ELR (cell line): Measurements from ENCODE around the gene FAM3A.
"Not testable (repeated sequence)": the region's sequence is repeated elsewhere in the genome, so short reads cannot be mapped to it uniquely, and the experiment has no call there.

Experiments used
- DNase-seq: peaks from one replicate; pipeline ENCODE4 v3.0.0-alpha.2; 2015; ENCODE audit warnings: low read depth

Gene FAM3A

GRCh38 chrX:154515966-154516655, at the start of gene FAM3A:
TSS of gene FAM3A (minus strand) at chrX:154516232. CDS start at chrX:154515772, 460 bp downstream.
- peak; percentile 86 for DNase-seq

- not testable (repeated sequence) for DNase-seq
Observed at GRCh38 chrX:154562295-154562694, 46.3 kb upstream of the FAM3A start.

- DNase-seq: not testable (repeated sequence)
Observed at GRCh38 chrX:154560326-154560725, 44.3 kb upstream of the FAM3A start.

DNA sequence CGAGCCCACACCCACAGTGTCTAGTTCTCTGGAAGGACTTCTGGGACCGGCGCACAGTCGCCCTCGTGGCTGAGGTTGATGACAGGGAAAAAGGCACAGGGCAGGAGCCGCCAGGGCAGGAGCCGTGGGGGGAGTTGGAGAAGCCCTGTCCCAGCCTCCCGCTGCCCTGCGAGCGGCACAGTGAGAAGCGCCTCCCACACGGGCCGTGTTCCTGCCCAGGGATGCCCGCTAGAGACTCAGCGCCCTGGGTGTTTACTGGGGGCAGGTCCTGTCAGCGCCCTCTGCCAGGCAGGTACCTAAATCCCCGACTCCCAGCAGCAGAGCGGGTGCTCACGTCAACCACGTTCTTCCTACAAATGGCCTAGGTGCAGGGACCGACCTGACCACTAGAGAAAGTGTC, 42.9 kb upstream of the FAM3A start:
- DNase-seq: not testable (repeated sequence)

DNA sequence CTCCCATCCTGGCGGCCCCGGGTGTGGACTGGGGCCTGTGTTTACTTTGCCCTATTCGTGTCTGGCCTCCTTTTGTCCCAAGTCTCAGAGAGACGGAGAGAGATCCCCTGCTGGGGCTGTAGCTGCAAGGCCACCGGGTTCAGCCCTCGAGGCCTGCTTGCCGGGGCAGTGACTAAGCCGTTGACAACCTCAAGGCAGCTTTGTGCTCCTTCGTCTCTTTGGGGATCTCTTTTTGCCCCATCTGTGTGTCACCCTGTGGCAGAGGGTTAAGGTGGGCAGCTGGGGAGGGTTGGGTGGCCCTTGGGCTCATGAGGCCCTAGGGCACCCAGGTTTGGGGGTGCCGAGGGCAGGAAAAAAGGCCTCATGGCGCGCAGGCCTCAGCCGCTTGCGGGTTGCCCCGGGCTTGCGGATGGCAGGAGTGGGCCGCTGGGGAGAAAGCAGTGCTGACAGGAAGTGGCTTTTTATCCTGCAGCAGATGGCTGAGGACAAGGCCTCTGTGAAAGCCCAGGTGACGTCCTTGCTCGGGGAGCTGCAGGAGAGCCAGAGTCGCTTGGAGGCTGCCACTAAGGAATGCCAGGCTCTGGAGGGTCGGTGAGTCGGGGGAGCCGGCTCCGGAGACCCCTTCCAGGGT, 42.1 kb upstream of the FAM3A start:
- DNase-seq: not testable (repeated sequence)

- not testable (repeated sequence) for DNase-seq
Observed at GRCh38 chrX:154552112-154552806, 36.2 kb upstream of the FAM3A start.

DNA sequence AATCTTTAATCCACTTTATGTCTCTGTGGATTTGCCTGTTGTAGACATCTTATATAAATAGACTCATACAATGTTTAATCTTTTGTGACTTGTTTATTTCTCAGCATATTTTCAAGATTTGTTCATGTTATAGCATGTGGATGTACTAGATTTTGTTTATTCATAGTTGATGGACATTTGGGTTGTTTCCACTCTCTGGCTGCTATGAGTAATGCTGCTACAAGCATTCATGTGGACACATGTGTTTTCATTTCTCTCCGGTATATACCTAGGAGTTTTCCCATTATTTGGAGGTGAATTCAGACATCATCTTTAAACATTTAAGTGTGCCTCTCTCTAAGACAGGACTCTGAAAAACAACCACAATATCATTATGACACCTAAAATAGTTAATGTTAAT, 33.7 kb upstream of the FAM3A start:
- peak; percentile 40 for DNase-seq

DNA sequence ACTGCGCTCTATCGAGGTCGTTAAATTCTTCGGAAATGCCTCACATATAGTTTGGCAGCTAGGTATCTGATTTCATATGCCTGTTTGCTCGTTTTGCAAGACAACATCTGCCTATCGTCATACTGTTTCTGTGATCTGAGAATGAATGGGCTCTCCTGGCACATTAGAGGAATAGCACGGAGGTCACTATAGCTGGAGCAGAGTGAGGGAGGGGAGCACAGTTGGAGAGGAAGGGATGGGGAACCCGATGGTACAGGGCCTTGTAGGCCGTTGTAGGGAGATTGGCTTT, 31.9 kb upstream of the FAM3A start:
- DNase-seq: no peak

DNA sequence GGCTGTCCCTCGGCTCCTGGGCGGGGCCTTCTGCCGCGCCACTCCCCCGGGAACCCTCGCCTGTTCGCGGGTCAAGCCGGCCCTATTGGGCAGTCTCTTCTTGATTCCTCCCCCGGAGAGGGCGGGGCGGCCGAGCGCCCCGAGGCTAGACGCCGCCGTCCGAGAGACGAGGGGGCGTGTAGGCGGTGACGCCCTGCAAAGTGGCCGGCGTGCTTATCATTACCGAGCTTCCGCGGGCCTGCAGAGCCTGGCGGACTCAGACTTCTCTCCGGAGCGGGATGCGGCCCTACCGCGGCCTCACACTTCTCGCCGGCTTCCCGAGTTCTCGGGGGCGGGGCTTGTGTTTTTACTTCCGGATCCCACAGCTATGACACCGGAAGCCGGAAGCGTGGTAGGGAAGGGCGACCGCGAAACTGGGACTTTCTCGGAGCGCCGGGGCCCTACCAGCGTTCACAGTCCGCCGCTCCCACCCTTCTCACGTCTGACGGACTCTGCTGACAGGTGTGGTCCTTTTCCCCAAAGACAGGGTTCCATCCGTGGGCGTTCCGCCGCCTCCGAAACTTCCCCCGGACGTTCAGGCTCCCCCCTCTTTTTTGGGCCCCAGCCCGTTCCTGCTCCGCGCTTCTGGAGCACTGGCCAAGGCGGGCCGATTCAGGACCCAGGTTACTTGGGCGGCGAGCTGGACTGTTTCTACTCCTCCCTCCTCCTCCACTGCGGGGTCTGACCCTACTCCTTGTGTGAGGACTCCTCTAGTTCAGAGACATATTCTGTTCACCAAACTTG, 31.4 kb upstream of the FAM3A start, which contains the start of gene IKBKG:
Gene IKBKG, plus strand, starts transcription at position 376 of the 783 bp plus-strand sequence. CDS start 4,383 bp downstream, outside the sequence.
- DNase-seq: peak; percentile 91

- DNase-seq: peak; percentile 73
Observed at GRCh38 chrX:154546354-154547244, 30.6 kb upstream of the FAM3A start, which contains the start of gene G6PD. TSS of gene G6PD (minus strand) at chrX:154546846. CDS start at chrX:154546155, 691 bp downstream.

- peak; percentile 10 for DNase-seq
Observed at GRCh38 chrX:154545673-154546274, 29.7 kb upstream of the FAM3A start.

- no peak for DNase-seq
Observed at GRCh38 chrX:154542723-154543424, 26.8 kb upstream of the FAM3A start.

DNA sequence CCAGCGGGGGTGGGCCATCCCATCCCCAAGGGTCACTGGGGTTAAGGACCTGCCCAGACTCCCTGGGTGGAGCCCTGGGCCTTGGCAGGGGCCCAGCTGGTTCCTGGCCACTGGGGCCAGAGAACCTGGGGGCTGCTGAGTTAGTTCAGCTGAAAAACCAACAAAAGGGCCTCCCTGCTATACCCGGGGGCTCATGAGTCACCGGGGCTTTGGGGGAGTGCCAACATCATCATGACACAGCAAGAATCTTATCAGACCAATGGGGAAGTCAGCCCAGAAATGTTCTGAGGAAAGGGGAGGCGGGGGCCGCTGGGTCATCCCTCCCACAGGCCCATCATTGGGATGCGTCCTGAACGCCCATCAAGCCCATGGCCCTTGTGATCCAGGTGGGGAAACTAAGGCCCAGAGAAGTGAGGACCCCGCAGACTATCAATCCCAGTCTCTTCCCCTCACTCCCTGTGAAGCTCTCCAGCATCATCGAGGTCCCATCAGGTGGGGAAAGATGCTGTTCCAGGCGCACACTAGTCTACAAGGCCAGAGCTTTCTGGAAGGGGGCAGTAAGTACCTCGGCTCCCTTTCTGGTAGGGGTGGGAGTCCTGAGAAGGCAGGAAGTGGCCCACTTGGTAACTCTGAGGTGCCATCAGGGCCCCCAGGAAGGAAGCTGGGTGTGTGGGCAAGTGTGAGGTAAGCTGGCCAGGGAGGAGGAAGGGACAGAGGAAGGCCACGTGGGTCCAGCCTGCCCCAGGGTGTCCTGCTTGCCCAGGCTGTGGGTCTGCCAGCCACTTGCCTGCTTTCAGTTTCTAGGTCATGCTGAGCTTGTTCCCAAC, 26.1 kb upstream of the FAM3A start:
- DNase-seq: peak; percentile 92

GRCh38 chrX:154541589-154541895, 25.5 kb upstream of the FAM3A start:
- no peak for DNase-seq

DNA sequence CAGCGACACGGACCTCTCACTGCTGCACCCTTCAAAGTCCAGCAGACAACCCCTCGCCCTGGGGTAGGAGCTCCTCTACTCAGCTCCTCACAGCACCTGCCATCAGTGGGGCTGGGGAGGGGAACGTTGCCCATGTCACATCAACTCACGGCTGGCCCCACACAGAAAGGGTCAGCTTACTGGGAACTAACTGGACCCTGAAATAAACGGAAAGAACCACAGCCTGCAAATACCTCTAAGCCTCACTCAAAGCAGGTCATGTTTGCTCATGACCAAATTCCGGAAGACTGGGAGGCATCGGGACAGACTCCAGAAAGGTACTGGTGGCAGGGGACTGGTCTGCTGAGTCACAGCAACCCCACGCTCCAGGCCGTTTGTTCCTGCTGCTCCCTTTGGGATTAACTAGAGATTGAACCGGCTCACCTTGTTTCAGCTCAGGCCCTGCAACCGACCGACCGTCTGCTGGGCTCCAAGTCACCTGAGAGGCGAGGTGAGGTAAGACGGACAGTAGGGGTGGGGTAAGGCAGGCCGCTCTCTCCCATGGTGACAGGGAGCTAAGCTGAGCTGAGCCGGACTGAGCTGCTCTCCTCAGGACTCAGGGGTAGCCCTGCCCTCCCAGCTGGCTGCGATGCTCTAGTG, 25.0 kb upstream of the FAM3A start:
- DNase-seq: peak; percentile 51

DNA sequence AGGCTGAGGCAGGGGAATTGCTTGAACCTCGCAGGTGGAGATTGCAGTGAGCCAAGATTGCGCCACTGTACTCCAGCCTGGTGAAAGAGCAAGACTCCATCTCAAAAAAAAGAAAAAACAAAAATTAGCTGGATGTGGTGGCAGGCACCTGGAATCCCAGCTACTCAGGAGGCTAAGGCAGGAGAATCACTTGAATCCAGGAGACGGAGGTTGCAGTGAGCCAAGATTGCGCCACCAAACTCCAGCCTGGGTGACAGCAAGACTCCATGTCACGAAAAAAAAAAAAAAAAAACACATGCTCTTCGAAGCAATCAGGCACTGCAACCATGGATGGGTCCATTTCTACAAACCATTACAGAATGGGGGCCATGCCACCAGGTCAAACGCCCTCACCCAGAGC, 24.3 kb upstream of the FAM3A start:
- DNase-seq: not testable (repeated sequence)

DNA sequence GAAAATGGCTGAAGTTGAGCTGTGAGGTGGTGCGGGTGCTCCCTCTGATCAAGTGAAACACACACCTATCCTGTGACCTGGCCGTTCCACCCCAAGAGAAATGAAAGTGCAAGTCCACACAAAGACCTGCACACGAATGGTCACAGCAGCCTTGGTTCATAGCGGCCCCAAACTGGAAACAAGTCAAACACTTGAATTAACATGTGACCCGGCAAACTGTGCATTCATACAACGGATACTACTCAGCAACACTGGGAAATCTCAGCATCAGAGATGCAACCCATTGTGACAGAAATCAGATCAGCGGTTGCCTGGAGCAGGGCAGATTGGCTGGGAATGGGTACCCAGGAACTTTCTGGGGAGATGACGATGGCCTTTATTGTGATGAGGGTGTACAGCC, 23.0 kb upstream of the FAM3A start:
- no peak for DNase-seq

DNA sequence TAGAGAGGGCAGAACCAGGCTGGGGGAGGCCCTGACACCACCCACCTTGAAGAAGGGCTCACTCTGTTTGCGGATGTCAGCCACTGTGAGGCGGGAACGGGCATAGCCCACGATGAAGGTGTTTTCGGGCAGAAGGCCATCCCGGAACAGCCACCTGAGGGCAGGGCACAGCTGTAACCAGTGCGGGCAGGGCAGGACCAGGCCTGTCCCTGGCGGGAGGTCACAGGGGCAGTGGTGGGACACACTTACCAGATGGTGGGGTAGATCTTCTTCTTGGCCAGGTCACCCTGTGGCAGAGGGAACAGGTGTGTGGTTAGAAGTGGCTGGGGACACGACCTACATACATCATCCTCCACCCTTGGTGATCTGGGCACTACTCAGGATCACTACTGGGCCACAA, 19.9 kb upstream of the FAM3A start:
- DNase-seq: no peak
